Esophagus squamous epithelium (tissue), 5 donors: ENCODE measurements around the gene MARCHF9. TPM values are rescaled to one million over a fixed set of nuclear protein-coding genes. Genes with fewer than 3 reads are reported as not detected.
"Not testable (repeated sequence)": the region's sequence is repeated elsewhere in the genome, so short reads cannot be mapped to it uniquely, and the experiment has no call there.

Experiments used
- DNase-seq: peaks from one replicate; lab custom pipeline; 2025; lab: John Stamatoyannopoulos, UW
- H3K27ac ChIP-seq, 4 donors: fragments of 200-600 bp; sonication (generic); one replicate each; pipeline ENCODE4 v1.5.1; 2016 to 2019; ENCODE audit warnings: mild to moderate bottlenecking in 1 of 4
- H3K27me3 ChIP-seq, 4 donors: fragments of 200-600 bp; sonication (generic); 1 replicate in 3 of 4; 2 replicates in 1 of 4; pipeline versions ENCODE4 v1.5.1 to v1.6.0; 2017 to 2021; ENCODE audit warnings: antibody characterized with exemption in 1 of 4
- H3K36me3 ChIP-seq, 3 donors: fragments of 200-600 bp; sonication (generic); one replicate each; pipeline ENCODE4 v1.5.1; 2016 to 2019
- H3K4me1 ChIP-seq, 3 donors: fragments of 200-600 bp; sonication (generic); one replicate each; pipeline ENCODE4 v1.5.1; 2017 to 2019
- H3K4me3 ChIP-seq, 4 donors: fragments of 200-600 bp; sonication (generic); 1 replicate in 3 of 4; 2 replicates in 1 of 4; pipeline ENCODE4 v1.5.1; 2016 to 2019; ENCODE audit warnings: mild to moderate bottlenecking in 2 of 4, moderate library complexity in 1 of 4
- H3K9me3 ChIP-seq, 3 donors: fragments of 200-600 bp; sonication (generic); one replicate each; pipeline ENCODE4 v1.5.1; 2016 to 2019
- POLR2A ChIP-seq, 4 donors: fragments of 450-650 bp; IDR thresholded peaks; one replicate each; pipeline ENCODE4 v1.6.1; 2017; ENCODE audit warnings: antibody characterized with exemption in 4 of 4, mild to moderate bottlenecking in 4 of 4, moderate library complexity in 3 of 4
- WGBS, 2 donors: methylation state at CpG; one replicate each; pipeline ENCODE4 v1.1.5; 2018; 5-methylcytosine and 5-hydroxymethylcytosine counted together
- intact Hi-C: fragments of 100-400 bp; cut with DNase I; formaldehyde crosslinking; loops from one replicate; pipeline ENCODE4 v1.15.0; 2022
- total RNA-seq, 4 donors: library from RNA; depleted of rRNA; stranded (reverse); fragments of >200 nt; gene quantifications; one replicate each; pipeline ENCODE4 v1.1.0, GENCODE V29; 2016
- TF ChIP-seq, protein P1 (sequence below), 6 experiments: fragments of 450-650 bp in 4 of 6; fragments of 200-600 bp in 2 of 6; sonication (generic) in 2 of 6; IDR thresholded peaks; one replicate each; pipeline ENCODE4 v1.5.1; 2016 to 2019; ENCODE audit warnings: antibody characterized with exemption in 6 of 6, mild to moderate bottlenecking in 4 of 6, moderate library complexity in 4 of 6
- donor health status: DM: yes; HTN: yes; CAD: no.

The MARCHF9 gene
- total RNA-seq, 4 donors from 2014 or later: 3.6 to 8.4 (median 5.3) TPM

DNA sequence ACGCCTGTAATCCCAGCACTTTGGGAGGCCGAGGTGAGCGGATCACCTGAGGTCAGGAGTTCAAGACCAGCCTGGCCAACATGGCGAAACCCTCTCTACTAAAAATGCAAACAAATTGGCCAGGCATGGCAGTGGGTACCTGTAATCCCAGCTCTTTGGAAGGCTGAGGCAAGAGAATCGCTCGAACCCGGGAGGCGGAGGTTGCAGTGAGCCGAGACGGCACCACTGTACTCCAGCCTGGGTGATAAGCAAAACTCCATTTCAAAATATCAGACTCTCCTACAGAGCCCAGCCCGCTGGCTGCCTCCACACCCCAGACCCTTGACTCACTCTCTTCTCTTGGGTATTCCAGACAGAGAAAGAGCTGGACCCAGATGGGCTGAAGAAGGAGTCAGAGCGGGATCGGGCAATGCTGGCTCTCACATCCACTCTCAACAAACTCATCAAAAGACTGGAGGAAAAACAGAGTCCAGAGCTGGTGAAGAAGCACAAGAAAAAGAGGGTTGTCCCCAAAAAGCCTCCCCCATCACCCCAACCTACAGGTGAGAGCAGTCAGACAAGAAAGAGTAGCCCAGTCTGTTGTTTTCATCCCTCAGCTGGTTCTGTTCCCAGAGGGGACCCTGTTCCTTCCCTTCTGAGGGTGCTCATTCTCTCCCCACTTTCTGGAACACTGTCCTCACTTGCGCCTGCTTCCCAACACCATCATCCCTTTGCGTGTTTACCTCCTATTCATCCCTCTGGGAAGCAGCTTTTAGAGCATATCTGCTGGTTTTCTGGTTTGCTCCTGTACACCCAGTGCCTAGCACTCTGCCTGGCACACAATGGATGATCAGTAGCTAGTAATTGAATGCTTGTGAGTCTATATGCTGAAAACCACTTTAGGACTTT is 36.0 kb upstream of the MARCHF9 start:
- H3K27me3 ChIP-seq: no peaks in the 10 kb centered on the region
- DNase-seq: no peak
- no peaks in the 10 kb centered on the region for H3K9me3 ChIP-seq
- TF ChIP-seq POLR2A (IDR thresholded peaks at IDR 0.05): no peak
- TF ChIP-seq, protein P1, sequence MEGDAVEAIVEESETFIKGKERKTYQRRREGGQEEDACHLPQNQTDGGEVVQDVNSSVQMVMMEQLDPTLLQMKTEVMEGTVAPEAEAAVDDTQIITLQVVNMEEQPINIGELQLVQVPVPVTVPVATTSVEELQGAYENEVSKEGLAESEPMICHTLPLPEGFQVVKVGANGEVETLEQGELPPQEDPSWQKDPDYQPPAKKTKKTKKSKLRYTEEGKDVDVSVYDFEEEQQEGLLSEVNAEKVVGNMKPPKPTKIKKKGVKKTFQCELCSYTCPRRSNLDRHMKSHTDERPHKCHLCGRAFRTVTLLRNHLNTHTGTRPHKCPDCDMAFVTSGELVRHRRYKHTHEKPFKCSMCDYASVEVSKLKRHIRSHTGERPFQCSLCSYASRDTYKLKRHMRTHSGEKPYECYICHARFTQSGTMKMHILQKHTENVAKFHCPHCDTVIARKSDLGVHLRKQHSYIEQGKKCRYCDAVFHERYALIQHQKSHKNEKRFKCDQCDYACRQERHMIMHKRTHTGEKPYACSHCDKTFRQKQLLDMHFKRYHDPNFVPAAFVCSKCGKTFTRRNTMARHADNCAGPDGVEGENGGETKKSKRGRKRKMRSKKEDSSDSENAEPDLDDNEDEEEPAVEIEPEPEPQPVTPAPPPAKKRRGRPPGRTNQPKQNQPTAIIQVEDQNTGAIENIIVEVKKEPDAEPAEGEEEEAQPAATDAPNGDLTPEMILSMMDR (IDR thresholded peaks at IDR 0.05): no peak
- intact Hi-C loops: no loop called here
- 95 to 100% methylated on average over 8 of the region's 15 CpGs for WGBS, 2 donors
- H3K4me3 ChIP-seq: no peak overlapping the region
- no peaks in the 10 kb centered on the region for H3K4me1 ChIP-seq
- no peak overlapping the region for H3K27ac ChIP-seq
- peaks cover 16 to 85% (median 58%) of the 10 kb centered on the region in 3 donors for H3K36me3 ChIP-seq

DNA sequence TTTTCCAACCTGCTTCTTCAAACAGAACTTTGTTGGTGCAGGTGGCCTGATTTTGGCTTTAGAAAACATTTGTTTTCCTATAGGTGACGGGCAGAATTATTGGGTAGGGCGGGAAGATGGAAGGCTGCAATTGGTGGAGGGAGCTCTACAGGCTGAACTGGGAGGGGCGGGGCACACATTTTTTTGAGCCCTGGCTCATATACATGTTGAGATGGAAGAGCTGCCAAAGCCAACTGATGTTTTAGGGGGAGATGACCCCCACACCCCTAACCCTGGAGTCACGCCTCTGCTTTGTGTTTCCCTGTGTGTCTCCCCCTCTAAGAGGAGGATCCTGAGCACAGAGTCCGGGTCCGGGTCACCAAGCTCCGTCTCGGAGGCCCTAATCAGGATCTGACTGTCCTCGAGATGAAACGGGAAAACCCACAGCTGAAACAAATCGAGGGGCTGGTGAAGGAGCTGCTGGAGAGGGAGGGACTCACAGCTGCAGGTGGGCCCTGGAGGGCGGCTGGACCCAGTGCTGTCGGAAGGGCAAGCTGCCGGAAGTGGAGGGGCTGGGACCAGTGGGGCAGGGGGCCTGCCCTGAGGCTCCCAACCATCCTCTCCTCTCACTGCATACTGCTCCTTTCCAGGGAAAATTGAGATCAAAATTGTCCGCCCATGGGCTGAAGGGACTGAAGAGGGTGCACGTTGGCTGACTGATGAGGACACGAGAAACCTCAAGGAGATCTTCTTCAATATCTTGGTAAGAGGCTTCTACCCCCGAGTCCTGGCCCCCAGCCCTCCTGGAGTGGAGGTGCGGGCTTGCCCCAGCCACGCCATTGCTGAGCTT is 34.9 kb upstream of the MARCHF9 start:
- peaks cover 16 to 74% (median 58%) of the 10 kb centered on the region in 3 donors for H3K36me3 ChIP-seq
- no peak overlapping the region for H3K27ac ChIP-seq
- no peaks in the 10 kb centered on the region for H3K9me3 ChIP-seq
- no peak for DNase-seq
- no peak for TF ChIP-seq POLR2A (IDR thresholded peaks at IDR 0.05)
- TF ChIP-seq, protein P1 (IDR thresholded peaks at IDR 0.05): no peak
- no peaks in the 10 kb centered on the region for H3K27me3 ChIP-seq
- no peak overlapping the region for H3K4me3 ChIP-seq
- intact Hi-C loops: no loop called here
- H3K4me1 ChIP-seq: no peaks in the 10 kb centered on the region
- 94 to 95% methylated on average over 5 to 12 of the region's 20 CpGs for WGBS, 2 donors

DNA sequence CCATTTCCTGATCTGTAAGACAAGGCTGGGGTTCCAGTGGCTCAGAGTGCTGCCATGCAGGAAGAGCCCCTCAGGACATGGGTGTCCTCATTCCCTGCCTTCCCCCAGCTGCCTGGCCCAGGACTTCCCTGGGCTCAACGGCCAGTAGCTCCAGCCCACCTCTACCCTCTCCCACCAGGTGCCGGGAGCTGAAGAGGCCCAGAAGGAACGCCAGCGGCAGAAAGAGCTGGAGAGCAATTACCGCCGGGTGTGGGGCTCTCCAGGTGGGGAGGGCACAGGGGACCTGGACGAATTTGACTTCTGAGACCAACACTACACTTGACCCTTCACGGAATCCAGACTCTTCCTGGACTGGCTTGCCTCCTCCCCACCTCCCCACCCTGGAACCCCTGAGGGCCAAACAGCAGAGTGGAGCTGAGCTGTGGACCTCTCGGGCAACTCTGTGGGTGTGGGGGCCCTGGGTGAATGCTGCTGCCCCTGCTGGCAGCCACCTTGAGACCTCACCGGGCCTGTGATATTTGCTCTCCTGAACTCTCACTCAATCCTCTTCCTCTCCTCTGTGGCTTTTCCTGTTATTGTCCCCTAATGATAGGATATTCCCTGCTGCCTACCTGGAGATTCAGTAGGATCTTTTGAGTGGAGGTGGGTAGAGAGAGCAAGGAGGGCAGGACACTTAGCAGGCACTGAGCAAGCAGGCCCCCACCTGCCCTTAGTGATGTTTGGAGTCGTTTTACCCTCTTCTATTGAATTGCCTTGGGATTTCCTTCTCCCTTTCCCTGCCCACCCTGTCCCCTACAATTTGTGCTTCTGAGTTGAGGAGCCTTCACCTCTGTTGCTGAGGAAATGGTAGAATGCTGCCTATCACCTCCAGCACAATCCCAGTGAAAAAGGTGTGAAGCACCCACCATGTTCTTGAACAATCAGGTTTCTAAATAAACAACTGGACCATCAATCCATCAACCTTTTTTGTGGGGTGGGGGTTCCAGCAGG is 34.0 kb upstream of the MARCHF9 start:
- TF ChIP-seq, protein P1 (IDR thresholded peaks at IDR 0.05): no peak
- TF ChIP-seq POLR2A (IDR thresholded peaks at IDR 0.05): no peak
- Histone ChIP-seq H3K4me3 (no peak overlapping the region), H3K9me3 (no peaks in the 10 kb centered on the region), H3K4me1 (peaks cover 2 to 7% (median 6%) of the 10 kb centered on the region in 3 donors), H3K27ac (no peak overlapping the region), H3K36me3 (peaks cover 11 to 65% (median 52%) of the 10 kb centered on the region in 3 donors), H3K27me3 (peaks cover 0 to 7% (median 0%) of the 10 kb centered on the region in 4 donors)
- intact Hi-C loops: no loop called here
- 34 to 75% methylated on average over 2 to 5 of the region's 11 CpGs for WGBS, 2 donors
- no peak for DNase-seq

DNA sequence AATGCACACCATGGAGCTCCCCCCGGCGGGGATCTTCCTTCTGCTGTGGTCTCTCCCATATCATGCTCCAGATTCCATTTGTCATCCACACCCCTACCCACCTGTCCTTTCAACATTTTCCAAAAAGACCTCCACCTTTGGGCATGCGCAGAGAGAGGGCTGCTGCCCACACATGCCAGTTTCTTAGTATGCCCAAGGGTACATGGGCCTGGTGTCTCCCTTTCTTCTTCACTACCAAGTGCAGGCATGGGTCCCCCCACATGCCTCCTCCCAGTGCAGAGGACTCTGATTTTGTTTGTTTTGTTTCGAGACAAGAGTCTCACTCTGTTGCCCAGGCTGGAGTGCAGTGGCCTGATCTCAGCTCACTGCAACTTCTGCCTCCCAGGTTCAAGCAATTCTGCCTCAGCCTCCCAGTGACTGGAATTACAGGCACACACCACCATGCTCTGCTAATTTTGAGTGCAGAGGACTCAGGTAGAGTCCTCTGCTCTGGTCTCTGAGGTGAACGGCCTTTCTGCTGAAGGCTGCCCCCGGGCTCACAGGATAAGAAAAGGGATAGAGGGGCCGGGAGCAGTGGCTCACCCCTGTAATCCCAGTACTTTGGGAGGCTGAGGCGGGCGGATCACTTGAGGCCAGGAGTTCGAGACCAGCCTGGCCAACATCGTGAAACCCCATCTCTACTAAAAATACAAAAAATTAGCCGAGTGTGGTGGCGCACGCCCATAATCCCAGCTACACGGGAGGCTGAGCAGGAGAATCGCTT is 32.9 kb upstream of the MARCHF9 start:
- intact Hi-C loops: not testable (repeated sequence)
- 90 to 97% methylated on average over 9 to 11 of the region's 16 CpGs for WGBS, 2 donors

More for the DNA sequence above, 32.9 kb upstream of the MARCHF9 start:
- Histone ChIP-seq H3K36me3 (peaks cover 4 to 54% (median 41%) of the 10 kb centered on the region in 3 donors), H3K4me1 (peaks cover 4 to 18% (median 10%) of the 10 kb centered on the region in 3 donors)
- H3K4me3 ChIP-seq, H3K9me3 ChIP-seq, H3K27ac ChIP-seq, H3K27me3 ChIP-seq, DNase-seq: not testable (repeated sequence)
